Activated CD8-positive, alpha-beta memory T cell treated with anti-CD3 and anti-CD28 coated beads for 24 hours (primary cell): ENCODE data around the gene TDO2.

Experiments used
- DNase-seq: peaks from one replicate; pipeline ENCODE4 v3.0.0-alpha.2; 2020

TDO2 gene

DNA sequence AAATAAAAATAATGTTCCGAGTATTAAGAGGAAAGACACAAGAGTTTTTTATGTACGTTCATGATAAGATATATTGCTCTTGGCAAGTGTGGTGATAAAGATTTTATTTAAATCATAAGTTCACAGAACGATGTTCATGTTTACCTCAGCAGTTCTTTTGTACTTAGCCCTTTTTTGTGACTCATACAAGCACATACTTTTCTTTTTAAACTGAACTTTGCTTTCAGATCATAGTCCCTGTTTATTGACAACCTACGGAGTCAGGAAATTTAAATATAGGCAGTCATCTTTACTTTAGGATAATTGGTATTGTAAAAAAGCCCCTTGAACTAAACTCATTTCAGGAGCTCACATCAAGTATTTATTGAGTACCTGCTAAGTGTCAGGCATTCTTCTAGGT, 51.4 kb downstream of the TDO2 start:
- no peak for DNase-seq

GRCh38 chr4:155956461-155956860, 53.0 kb downstream of the TDO2 start:
- no peak for DNase-seq

DNA sequence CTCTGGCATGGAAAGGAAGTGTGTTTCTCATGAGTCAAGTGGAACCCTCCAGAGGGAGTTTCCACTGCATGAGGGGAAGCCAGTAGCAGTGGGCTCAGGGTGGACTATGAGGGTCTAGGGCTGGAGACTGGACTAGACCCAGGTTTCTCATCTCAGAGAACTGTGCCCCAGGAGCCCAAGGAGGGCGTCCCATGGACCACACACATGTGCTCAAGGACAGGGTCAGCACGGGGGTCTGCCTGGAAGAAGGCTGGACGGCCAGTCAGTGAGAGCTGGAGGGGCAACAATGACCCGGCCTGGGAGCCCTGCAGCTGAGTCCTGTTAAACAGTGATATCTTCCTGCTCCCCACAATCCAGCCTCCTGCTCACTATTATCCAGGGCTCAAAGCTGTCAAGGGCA, 55.9 kb downstream of the TDO2 start:
- no peak for DNase-seq

GRCh38 chr4:155960522-155960921, 57.0 kb downstream of the TDO2 start:
- no peak for DNase-seq

DNA sequence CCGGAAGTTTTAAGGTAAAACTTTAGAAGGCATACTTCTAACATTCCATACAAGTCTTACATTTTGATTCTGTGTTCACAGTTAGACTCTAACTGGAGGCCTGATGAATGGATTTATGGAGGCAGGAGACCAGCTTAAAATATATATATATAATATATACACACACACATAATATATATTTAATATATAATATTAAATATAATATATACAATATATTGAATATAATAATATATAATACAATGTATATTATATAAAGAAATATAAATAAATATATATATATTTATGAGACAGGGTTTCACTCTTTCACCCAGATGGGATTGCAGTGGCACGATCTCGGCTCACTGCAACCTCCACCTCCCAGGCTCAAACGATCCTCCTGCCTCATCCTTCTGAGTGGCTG, 58.1 kb downstream of the TDO2 start:
- DNase-seq = no peak

DNA sequence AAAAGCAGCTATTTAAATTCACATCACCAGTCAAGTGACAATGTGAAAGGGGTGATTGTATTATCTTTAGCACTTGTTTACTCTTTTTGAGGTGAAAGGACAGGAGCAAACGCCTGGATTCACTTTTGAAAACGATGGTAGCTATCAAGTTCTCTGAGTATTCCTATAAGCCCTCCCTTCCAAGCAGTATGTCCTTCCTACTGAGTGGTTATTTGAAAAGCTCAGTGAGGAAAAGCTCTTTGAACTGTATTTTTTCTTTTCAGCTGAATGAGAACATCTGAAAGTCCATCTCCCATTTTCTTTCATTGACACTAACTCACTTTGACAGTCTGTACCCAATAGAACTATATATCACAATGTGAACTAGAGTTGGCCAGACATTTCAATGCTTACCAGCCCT, 59.3 kb downstream of the TDO2 start:
- DNase-seq = no peak

DNA sequence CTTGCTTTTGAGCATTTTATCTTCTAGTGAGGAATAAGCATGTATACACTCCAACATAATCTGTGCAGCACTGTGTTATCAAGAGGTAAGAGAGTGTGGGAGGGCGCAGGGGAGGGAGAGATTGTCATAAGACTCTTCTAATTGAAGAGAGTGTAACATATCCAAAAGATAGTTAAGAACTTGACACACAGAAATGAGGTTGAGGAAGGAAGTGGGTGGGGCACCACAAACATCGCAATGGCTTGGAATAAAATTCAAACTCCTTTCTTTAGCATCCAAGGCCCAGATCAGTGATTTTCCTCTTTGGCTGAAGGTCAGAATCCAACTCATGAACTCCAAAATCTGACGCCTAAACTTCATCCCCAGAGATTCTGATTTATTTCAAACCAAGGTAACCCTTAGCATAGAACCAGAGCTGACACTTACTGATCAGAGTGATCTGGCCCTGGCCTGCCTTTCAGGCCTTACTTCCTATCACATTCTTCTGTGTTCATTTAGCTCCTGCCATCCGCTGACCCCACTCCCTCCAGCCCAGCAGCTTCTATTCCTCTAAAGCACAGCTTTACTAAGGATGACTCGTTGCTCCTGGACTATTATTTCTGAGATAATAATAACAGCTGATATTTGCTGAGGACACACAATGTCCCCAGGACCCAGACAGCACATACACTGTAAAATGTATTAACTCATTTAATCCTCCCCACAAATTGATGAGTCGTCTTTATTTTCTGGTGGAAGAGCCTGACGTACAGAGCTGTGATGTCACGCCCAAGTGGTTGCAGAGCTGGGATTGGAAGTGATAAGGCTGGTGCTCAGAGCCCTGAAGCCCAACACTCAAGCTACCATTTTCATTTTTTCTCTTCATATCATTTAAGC, 60.8 kb downstream of the TDO2 start:
- no peak for DNase-seq

DNA sequence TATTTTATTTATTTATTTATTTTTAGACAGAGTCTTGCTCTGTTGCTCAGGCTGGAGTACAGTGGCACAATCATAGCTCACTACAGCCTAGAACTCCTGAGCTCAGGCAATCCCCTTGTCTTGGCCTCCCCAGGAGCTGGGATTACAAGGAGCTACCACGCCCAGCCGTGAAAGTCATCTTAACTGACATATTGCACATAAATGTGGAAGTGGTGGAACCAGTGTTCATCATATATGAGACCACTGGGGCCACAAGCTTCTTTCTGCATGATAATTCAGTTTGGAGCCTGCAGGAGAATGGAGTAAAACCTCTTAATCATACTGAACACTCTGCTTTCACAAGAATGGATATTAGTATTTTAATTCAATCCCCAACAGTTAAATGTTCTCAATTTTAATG, 62.7 kb downstream of the TDO2 start:
- no peak for DNase-seq

DNA sequence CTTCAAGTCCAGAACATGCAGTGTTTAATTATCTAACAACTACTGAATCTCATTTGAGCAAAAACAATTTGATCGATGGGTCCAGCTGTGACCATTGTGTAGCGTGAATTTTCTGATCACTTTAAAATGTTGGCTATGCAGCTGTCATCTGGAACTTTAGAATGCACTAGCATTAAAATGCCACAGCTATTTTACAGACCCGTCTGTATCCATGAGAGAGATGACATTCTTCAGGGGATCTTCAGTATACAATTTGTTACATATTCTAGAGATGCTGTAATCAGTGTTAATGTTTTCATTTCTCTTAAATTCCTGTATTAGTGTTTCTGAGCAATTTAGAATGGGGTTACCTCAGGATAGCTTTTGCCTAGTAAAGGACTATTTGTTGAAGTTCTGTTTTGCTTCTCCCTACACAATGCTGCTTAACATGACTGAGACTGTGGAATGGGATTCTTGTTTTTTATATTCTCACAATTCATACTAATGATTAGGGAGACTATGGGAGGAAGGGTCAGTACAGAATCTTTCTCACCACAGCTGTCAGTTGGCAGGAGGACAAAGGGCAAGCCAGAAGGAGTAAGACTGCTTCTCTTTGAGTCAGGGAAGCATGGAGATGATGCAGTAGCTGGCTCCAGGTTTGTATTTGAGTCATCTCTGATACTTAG, 63.4 kb downstream of the TDO2 start:
- no peak for DNase-seq
